ENCODE data around the gene TMEM63C.
A peak's percentile ranks its signal among the peaks of the same experiment; 100 is the strongest.

The TMEM63C gene

DNA sequence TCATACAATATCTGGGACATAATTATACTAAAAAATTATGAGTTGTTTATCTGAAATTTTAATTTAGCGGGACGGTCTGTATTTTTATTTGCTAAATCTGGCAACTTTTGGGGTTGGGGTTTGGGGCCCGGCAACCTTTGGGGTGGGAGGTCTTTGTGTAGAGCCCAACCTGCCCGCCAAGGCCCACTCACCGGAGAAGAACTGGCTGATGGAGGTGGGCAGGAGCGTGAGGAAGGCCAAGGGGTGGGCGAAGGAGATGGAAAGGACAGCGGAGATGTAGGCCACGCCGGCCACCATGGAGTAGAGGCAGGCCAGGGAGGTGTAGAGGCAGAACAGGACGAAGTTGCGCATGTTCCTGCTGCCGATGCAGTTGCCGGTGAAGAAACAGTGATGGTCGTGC lies 42.6 kb upstream of the TMEM63C start:
- Histone ChIP-seq H3K36me3 (ENCODE audit: insufficient read depth, low read length) (no peaks in the 10 kb centered on the region), H3K4me2 (ENCODE audit: low read depth, low read length, poor library complexity, severe bottlenecking) (no peak overlapping the region), H2AFZ (ENCODE audit: low read length) (no peak overlapping the region), H3K27me3 (ENCODE audit: insufficient read depth, low read length, poor library complexity, severe bottlenecking) (no peaks in the 10 kb centered on the region), H4K20me1 (ENCODE audit: insufficient read depth, low read length, poor library complexity, severe bottlenecking) (no peaks in the 10 kb centered on the region), H3K79me2 (ENCODE audit: insufficient read depth, low read length) (no peaks in the 10 kb centered on the region), H3K9me3 (ENCODE audit: insufficient read depth, low read depth, low read length) (no peaks in the 10 kb centered on the region), H3K9ac (ENCODE audit: low read depth, low read length, poor library complexity, severe bottlenecking) (no peak overlapping the region), H3K4me3 (ENCODE audit: low read length, poor library complexity, severe bottlenecking) (no peak overlapping the region), H3F3A (ENCODE audit: low read depth) (no peaks in the 10 kb centered on the region), H3K9me2 (replicated peaks; ENCODE audit: low read depth, low read length) (no peaks in the 10 kb centered on the region), H3K4me1 (ENCODE audit: insufficient read depth, low read length, poor library complexity, severe bottlenecking) (peaks cover 8% of the 10 kb centered on the region)
- TF ChIP-seq, protein P1, sequence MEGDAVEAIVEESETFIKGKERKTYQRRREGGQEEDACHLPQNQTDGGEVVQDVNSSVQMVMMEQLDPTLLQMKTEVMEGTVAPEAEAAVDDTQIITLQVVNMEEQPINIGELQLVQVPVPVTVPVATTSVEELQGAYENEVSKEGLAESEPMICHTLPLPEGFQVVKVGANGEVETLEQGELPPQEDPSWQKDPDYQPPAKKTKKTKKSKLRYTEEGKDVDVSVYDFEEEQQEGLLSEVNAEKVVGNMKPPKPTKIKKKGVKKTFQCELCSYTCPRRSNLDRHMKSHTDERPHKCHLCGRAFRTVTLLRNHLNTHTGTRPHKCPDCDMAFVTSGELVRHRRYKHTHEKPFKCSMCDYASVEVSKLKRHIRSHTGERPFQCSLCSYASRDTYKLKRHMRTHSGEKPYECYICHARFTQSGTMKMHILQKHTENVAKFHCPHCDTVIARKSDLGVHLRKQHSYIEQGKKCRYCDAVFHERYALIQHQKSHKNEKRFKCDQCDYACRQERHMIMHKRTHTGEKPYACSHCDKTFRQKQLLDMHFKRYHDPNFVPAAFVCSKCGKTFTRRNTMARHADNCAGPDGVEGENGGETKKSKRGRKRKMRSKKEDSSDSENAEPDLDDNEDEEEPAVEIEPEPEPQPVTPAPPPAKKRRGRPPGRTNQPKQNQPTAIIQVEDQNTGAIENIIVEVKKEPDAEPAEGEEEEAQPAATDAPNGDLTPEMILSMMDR (conservative IDR thresholded peaks at IDR 0.05; ENCODE audit: low read length) = no peak
- TF ChIP-seq EZH2phosphoT487 (IDR thresholded peaks at IDR 0.05; ENCODE audit: borderline replicate concordance) = no peak

DNA sequence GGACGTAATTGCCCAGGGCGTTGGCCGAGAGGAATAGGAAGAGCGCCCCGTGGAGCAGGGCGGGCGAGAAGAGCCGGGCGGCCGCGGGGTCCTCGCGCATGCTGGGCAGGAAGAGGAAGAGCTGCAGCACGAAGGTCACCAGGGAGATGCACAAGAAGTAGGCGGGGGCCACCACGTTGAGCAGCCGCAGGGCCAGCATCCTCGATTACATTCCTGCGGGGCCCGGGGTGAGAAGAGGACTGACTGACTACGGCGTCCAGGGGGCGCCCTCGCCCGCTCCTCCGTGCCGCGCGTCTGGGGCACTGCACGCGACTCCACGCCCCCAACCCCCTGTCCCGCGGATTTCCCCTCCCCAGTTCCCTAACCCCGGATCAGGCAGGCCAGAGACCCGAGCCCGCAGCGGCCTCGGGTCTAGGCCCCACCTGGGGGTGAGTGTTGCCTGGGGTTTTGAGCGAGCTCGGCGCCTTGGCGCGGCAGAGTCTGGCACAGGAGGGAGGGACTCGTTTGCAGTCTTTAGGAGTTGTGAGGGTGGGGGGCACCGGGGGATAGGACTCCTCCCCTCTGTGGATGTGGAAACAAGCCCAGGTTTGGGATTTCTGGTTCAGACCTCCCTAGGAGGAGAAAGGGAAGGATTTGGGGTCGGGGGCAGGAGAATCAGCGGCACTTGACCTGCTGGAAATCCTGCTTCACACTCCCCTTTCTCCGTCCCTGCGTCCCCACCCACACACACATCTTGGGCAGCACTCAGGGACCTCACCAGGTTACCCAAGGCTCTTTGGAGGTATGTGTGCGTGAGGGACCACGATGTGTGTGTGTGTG lies 41.8 kb upstream of the TMEM63C start:
- Histone ChIP-seq H3K4me2 (ENCODE audit: low read depth, low read length, poor library complexity, severe bottlenecking) (no peak overlapping the region), H3K4me3 (ENCODE audit: low read length, poor library complexity, severe bottlenecking) (no peak overlapping the region), H3K9ac (ENCODE audit: low read depth, low read length, poor library complexity, severe bottlenecking) (no peak overlapping the region), H3K9me3 (ENCODE audit: insufficient read depth, low read depth, low read length) (no peaks in the 10 kb centered on the region), H3K9me2 (replicated peaks; ENCODE audit: low read depth, low read length) (no peaks in the 10 kb centered on the region), H3K36me3 (ENCODE audit: insufficient read depth, low read length) (no peaks in the 10 kb centered on the region), H4K20me1 (ENCODE audit: insufficient read depth, low read length, poor library complexity, severe bottlenecking) (no peaks in the 10 kb centered on the region), H3K27me3 (ENCODE audit: insufficient read depth, low read length, poor library complexity, severe bottlenecking) (no peaks in the 10 kb centered on the region), H3K79me2 (ENCODE audit: insufficient read depth, low read length) (no peaks in the 10 kb centered on the region), H2AFZ (ENCODE audit: low read length) (no peak overlapping the region), H3K4me1 (ENCODE audit: insufficient read depth, low read length, poor library complexity, severe bottlenecking) (peaks cover 13% of the 10 kb centered on the region), H3F3A (ENCODE audit: low read depth) (no peaks in the 10 kb centered on the region)
- TF ChIP-seq, protein P1 (conservative IDR thresholded peaks at IDR 0.05; ENCODE audit: low read length) = peak; percentile 44
- no peak for TF ChIP-seq EZH2phosphoT487 (IDR thresholded peaks at IDR 0.05; ENCODE audit: borderline replicate concordance)

DNA sequence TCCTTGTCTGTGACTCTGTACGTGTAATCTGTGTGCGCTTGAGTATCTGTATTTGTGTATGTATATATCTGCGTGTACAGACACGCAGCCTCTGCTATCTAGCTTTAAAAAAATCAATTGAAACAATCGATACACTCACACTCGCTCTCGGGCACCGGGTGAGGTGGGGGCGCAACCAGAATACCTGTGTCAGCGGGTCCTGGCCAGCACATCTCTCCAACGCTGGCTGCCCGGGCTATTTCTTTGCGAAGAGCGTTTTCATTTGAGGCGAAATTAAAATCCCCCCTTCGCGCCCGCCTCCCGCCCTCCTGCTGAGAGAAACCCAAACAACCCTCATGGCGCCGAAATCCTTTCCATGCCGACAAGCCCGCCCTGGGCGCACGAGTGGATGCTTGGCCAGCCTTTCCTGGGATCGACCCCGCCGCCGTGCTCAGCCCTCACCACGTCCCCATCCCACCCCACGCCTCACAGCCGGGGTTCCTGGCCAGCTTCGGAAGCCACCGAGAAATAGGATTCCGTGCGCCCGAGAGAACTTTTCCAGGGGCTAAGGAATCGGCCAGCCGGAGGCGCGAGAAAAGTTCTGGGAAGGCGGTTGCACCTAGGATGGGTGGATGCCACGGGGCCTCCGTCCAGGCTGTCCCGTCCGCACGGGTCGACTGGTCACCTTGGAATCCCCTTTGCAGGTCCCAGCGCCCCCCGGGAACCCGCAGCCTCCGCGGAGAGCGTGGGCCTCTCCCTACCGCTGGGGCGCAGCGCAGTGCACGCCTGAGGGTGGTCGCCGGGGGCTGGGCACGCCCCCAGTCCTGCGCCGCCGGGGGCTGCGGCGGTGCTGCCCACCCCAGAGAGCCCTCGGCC lies 41.0 kb upstream of the TMEM63C start:
- TF ChIP-seq EZH2phosphoT487 (IDR thresholded peaks at IDR 0.05; ENCODE audit: borderline replicate concordance) = no peak
- TF ChIP-seq, protein P1 (conservative IDR thresholded peaks at IDR 0.05; ENCODE audit: low read length) = no peak
- H3F3A ChIP-seq (ENCODE audit: low read depth) = no peaks in the 10 kb centered on the region
- H4K20me1 ChIP-seq (ENCODE audit: insufficient read depth, low read length, poor library complexity, severe bottlenecking) = no peaks in the 10 kb centered on the region
- no peaks in the 10 kb centered on the region for H3K9me2 ChIP-seq (replicated peaks; ENCODE audit: low read depth, low read length)
- H3K4me1 ChIP-seq (ENCODE audit: insufficient read depth, low read length, poor library complexity, severe bottlenecking) = peaks cover 18% of the 10 kb centered on the region
- H3K9ac ChIP-seq (ENCODE audit: low read depth, low read length, poor library complexity, severe bottlenecking) = no peak overlapping the region
- no peak overlapping the region for H3K4me2 ChIP-seq (ENCODE audit: low read depth, low read length, poor library complexity, severe bottlenecking)
- H2AFZ ChIP-seq (ENCODE audit: low read length) = no peak overlapping the region
- H3K9me3 ChIP-seq (ENCODE audit: insufficient read depth, low read depth, low read length) = no peaks in the 10 kb centered on the region
- H3K36me3 ChIP-seq (ENCODE audit: insufficient read depth, low read length) = no peaks in the 10 kb centered on the region
- no peak overlapping the region for H3K4me3 ChIP-seq (ENCODE audit: low read length, poor library complexity, severe bottlenecking)
- no peaks in the 10 kb centered on the region for H3K79me2 ChIP-seq (ENCODE audit: insufficient read depth, low read length)
- H3K27me3 ChIP-seq (ENCODE audit: insufficient read depth, low read length, poor library complexity, severe bottlenecking) = no peaks in the 10 kb centered on the region
